Uterus (tissue), 2 donors: ENCODE data around the gene NSD2.
"Not testable (repeated sequence)": the region's sequence is repeated elsewhere in the genome, so short reads cannot be mapped to it uniquely, and the experiment has no call there.

Experiments used
- POLR2A ChIP-seq, 2 donors: fragments of 450-650 bp; IDR thresholded peaks; one replicate each; pipeline ENCODE4 v1.6.1; 2016; ENCODE audit warnings: antibody characterized with exemption in 2 of 2, mild to moderate bottlenecking in 1 of 2, moderate library complexity in 1 of 2
- TF ChIP-seq, protein P1 (sequence below), 4 experiments: fragments of 200-600 bp in 2 of 4; fragments of 450-650 bp in 2 of 4; sonication (generic) in 2 of 4; IDR thresholded peaks; one replicate each; pipeline ENCODE4 v1.5.1; 2016 to 2019; ENCODE audit warnings: antibody characterized with exemption in 4 of 4, mild to moderate bottlenecking in 2 of 4, moderate library complexity in 1 of 4

GRCh38 chr4:1911316-1911715 lies 40.1 kb downstream of the NSD2 start:
- not testable (repeated sequence) for TF ChIP-seq POLR2A (IDR thresholded peaks at IDR 0.05)
- TF ChIP-seq, protein P1, sequence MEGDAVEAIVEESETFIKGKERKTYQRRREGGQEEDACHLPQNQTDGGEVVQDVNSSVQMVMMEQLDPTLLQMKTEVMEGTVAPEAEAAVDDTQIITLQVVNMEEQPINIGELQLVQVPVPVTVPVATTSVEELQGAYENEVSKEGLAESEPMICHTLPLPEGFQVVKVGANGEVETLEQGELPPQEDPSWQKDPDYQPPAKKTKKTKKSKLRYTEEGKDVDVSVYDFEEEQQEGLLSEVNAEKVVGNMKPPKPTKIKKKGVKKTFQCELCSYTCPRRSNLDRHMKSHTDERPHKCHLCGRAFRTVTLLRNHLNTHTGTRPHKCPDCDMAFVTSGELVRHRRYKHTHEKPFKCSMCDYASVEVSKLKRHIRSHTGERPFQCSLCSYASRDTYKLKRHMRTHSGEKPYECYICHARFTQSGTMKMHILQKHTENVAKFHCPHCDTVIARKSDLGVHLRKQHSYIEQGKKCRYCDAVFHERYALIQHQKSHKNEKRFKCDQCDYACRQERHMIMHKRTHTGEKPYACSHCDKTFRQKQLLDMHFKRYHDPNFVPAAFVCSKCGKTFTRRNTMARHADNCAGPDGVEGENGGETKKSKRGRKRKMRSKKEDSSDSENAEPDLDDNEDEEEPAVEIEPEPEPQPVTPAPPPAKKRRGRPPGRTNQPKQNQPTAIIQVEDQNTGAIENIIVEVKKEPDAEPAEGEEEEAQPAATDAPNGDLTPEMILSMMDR (IDR thresholded peaks at IDR 0.05) = not testable (repeated sequence)
